Glomerular visceral epithelial cell (primary cell): ENCODE measurements around the gene PCDHA4.
A peak's percentile ranks its signal among the peaks of the same experiment; 100 is the strongest.
"Not testable (repeated sequence)": the region's sequence is repeated elsewhere in the genome, so short reads cannot be mapped to it uniquely, and the experiment has no call there.

ENCODE experiments used
- DNase-seq: peaks from one replicate; pipeline ENCODE4 v3.0.0-alpha.2; 2016; ENCODE audit errors: extremely low spot score

The PCDHA4 gene

DNA sequence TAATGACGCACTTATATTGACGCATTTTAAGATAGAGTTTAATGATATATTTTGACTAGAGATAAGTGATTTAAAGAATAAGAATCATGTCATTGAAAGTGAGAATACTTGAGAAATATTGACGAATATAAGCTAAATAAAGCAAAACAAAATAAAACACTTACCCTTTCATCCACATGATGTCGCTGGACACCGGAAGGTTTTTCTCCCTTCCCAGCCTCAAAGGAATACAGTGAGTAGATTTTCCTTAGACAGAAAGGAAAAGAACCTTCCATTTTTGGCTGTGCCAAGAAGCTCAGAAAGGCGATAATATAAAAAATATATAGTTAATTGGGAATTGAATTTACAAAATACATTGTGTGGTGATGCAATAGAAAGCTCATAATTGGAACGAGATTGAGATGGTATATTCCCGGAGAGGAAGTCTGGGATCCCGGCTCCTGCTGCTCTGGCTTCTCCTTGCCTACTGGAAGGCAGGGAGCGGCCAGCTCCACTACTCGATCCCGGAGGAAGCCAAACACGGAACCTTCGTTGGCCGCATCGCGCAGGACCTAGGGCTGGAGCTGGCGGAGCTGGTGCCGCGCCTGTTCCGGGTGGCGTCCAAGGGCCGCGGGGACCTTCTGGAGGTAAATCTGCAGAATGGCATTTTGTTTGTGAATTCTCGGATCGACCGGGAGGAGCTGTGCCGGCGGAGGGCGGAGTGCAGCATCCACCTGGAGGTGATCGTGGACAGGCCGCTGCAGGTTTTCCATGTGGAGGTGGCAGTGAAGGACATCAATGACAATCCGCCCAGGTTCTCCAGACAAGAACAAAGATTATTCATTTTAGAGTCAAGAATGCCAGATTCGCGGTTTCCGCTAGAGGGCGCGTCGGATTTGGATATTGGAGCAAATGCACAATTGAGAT is 14.8 kb downstream of the PCDHA4 start, which contains the start of gene PCDHA5:
Gene PCDHA5, plus strand, starts transcription at position 239 of the 906 bp plus-strand sequence.
- no peak for DNase-seq

DNA sequence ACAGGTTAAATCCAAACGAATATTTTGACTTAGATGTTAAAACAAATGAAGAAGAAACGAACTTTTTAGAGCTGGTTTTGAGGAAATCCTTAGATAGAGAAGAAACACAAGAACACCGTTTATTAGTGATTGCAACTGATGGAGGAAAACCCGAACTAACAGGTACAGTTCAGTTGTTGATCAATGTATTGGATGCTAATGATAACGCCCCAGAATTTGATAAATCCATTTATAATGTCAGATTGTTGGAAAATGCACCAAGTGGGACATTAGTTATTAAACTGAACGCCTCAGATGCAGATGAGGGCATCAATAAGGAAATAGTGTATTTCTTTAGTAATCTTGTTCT is 15.4 kb downstream of the PCDHA4 start:
- no peak for DNase-seq

DNA sequence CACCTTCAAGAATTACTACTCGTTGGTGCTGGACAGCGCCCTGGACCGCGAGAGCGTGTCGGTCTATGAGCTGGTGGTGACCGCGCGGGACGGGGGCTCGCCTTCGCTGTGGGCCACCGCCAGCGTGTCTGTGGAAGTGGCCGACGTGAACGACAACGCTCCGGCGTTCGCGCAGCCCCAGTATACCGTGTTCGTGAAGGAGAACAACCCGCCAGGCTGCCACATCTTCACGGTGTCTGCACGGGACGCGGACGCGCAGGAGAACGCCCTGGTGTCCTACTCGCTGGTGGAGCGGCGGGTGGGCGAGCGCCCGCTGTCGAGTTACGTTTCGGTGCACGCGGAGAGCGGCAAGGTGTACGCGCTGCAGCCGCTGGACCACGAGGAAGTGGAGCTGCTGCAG is 16.1 kb downstream of the PCDHA4 start:
- DNase-seq, result not testable (repeated sequence)

DNA sequence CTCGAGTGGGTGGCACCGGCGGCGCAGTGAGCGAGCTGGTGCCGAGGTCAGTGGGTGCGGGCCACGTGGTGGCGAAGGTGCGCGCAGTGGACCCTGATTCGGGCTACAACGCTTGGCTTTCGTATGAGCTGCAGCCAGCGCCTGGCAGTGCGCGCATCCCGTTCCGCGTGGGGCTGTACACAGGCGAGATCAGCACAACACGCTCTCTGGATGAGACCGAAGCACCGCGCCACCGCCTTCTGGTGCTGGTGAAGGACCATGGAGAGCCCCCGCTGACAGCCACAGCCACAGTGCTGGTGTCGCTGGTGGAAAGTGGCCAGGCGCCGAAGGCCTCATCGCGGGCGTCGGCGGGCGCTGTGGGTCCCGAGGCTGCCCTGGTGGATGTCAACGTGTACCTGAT is 16.6 kb downstream of the PCDHA4 start:
- DNase-seq, result no peak

DNA sequence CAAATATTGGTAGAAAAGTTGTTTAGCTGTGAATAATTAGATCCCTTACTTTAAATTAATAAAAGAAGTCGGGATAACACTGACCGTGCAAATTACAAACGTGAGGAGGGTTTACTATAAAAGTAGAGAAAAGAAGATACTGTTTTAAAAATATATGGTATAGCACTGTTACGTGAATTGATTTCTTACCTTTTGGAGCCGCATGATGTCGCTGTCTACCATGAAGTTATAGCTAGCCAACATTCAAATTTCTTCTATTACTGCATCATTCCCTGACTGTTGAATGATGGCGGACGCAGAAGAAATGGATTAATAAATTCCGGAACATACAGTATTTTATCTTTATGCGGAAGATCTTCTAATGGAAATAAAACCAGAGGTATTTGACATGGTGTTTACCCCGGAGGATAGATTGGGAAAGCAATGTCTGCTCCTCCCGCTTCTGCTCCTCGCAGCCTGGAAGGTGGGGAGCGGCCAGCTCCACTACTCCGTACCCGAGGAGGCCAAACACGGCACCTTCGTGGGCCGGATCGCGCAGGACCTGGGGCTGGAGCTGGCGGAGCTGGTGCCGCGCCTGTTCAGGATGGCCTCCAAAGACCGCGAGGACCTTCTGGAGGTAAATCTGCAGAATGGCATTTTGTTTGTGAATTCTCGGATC is 21.0 kb downstream of the PCDHA4 start, which contains the start of gene PCDHA6:
Gene PCDHA6, plus strand, starts transcription at position 257 of the 658 bp plus-strand sequence. Its CDS starts 132 bp downstream, at position 389.
- no peak for DNase-seq

DNA sequence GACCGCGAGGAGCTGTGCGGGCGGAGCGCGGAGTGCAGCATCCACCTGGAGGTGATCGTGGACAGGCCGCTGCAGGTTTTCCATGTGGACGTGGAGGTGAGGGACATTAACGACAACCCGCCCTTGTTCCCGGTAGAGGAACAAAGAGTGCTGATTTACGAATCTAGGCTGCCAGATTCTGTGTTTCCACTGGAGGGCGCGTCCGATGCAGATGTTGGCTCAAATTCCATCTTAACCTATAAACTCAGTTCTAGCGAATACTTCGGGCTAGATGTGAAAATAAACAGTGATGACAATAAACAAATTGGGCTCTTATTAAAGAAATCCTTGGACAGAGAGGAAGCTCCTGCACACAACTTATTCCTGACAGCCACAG is 21.5 kb downstream of the PCDHA4 start:
- no peak for DNase-seq

DNA sequence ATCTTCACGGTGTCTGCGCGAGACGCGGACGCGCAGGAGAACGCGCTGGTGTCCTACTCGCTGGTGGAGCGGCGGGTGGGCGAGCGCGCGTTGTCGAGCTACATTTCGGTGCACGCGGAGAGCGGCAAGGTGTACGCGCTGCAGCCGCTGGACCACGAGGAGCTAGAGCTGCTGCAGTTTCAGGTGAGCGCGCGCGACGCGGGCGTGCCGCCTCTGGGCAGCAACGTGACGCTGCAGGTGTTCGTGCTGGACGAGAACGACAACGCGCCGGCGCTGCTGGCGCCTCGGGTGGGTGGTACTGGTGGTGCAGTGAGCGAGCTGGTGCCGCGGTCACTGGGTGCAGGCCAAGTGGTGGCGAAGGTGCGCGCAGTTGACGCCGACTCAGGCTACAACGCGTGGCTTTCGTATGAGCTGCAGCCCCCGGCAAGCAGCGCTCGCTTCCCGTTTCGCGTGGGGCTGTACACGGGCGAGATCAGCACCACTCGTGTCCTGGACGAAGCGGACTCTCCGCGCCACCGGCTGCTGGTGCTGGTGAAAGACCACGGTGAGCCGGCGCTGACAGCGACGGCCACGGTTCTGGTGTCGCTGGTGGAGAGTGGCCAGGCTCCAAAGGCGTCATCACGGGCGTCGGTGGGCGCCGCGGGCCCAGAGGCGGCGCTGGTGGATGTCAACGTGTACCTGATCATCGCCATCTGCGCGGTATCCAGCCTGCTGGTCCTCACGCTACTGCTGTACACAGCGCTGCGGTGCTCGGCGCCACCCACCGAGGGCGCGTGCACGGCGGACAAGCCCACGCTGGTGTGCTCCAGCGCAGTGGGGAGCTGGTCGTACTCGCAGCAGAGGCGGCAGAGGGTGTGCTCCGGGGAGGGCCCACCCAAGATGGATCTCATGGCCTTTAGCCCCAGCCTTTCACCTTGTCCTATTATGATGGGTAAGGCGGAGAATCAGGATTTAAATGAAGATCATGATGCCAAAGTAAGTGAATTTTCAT is 22.9 kb downstream of the PCDHA4 start:
- not testable (repeated sequence) for DNase-seq

DNA sequence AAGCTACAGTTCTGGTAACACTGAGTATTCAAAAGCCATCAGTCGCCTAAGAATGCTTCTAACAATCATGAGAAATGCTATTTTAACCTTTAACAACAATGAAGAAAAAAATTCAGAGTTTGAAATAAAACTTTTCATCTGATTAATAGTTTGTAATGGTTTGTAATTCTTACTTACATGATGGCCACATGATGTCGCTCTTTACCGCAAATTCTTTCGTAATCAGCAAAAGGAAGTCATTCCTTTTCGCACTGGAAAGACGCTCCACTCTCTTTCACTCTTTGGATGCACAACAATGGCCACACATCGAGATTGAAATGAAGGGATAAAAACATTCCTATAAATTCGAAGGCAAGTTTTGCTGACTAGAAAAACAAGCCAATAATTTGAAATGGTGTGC is 27.1 kb downstream of the PCDHA4 start, which contains the start of gene PCDHA7:
Gene PCDHA7, plus strand, starts transcription at position 277 of the 400 bp plus-strand sequence. Its CDS starts 115 bp downstream, at position 392.
- peak; percentile 29 for DNase-seq

DNA sequence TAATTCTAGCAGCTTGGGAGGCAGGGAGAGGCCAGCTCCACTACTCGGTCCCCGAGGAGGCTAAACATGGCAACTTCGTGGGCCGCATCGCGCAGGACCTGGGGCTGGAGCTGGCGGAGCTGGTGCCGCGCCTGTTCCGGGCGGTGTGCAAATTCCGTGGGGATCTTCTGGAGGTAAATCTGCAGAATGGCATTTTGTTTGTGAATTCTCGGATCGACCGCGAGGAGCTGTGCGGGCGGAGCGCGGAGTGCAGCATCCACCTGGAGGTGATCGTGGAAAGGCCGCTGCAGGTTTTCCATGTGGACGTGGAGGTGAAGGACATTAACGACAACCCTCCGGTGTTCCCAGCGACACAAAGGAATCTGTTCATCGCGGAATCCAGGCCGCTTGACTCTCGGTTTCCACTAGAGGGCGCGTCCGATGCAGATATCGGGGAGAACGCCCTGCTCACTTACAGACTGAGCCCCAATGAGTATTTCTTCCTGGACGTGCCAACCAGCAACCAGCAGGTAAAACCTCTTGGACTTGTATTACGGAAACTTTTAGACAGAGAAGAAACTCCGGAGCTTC is 27.7 kb downstream of the PCDHA4 start:
- DNase-seq, result not testable (repeated sequence)

DNA sequence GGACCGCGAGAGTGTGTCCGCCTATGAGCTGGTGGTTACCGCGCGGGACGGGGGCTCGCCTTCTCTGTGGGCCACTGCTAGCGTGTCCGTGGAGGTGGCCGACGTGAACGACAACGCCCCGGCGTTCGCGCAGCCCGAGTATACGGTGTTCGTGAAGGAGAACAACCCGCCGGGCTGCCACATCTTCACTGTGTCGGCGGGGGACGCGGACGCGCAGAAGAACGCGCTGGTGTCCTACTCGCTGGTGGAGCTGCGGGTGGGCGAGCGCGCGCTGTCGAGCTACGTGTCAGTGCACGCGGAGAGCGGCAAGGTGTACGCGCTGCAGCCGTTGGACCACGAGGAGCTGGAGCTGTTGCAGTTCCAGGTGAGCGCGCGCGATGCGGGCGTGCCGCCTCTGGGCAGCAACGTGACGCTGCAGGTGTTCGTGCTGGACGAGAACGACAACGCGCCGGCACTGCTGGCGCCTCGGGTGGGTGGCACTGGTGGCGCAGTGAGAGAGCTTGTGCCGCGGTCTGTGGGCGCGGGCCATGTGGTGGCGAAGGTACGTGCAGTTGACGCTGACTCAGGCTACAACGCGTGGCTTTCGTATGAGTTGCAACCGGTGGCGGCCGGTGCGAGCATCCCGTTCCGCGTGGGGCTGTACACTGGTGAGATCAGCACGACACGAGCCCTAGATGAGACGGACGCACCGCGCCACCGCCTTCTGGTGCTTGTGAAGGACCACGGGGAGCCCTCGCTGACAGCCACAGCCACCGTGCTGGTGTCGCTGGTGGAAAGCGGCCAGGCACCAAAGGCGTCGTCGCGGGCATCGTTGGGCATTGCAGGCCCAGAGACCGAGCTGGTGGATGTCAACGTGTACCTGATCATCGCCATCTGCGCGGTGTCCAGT is 29.0 kb downstream of the PCDHA4 start:
- DNase-seq, result no peak

DNA sequence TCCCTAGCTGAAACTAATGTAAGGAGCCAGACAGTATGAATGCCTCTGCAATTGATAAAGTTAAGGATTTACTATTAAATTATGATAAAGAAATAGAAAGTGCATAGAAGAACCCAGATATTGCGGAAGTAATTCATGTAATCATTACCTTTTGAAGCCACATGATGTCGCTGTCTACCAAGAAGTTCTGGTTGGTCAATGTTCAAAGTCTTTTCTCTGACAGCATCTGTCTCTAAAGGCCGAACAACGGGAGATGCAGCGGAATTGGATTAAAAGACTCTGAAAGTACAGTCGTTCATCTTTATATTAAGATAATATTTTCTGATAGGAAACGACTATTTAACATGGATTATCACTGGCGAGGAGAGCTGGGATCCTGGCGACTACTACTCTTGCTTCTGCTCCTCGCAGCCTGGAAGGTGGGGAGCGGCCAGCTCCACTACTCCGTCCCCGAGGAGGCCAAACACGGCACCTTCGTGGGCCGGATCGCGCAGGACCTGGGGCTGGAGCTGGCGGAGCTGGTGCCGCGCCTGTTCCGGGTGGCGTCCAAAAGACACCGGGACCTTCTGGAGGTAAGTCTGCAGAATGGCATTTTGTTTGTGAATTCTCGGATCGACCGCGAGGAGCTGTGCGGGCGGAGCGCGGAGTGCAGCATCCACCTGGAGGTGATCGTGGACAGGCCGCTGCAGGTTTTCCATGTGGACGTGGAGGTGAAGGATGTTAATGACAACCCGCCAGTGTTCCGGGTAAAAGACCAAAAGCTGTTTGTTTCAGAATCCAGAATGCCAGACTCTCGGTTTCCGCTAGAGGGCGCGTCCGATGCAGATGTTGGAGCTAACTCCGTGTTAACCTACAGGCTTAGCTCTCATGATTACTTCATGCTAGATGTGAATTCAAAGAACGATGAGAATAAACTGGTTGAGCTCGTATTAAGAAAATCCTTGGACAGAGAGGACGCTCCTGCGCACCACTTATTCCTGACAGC is 34.4 kb downstream of the PCDHA4 start, which contains the start of gene PCDHA8:
Gene PCDHA8, plus strand, starts transcription at position 210 of the 985 bp plus-strand sequence. Its CDS starts 135 bp downstream, at position 345.
- no peak for DNase-seq

DNA sequence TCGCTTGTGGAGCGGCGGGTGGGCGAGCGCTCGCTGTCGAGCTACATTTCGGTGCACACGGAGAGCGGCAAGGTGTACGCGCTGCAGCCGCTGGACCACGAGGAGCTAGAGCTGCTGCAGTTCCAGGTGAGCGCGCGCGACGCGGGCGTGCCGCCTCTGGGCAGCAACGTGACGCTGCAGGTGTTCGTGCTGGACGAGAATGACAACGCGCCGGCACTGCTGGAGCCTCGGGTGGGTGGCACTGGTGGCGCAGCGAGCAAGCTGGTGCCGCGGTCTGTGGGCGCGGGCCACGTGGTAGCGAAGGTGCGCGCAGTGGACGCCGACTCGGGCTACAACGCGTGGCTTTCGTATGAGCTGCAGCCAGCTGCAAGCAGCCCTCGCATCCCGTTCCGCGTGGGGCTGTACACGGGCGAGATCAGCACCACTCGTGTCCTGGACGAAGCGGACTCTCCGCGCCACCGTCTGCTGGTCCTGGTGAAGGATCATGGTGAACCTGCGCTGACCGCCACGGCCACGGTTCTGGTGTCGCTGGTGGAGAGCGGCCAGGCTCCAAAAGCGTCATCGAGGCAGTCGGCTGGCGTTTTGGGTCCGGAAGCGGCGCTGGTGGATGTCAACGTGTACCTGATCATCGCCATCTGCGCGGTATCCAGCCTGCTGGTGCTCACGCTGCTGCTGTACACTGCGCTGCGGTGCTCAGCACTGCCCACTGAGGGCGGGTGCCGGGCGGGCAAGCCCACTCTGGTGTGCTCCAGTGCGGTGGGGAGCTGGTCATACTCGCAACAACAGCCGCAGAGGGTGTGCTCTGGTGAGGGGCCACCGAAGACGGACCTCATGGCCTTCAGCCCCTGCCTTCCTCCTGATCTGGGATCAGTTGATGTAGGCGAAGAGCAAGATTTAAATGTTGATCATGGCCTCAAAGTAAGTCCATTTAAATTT is 36.2 kb downstream of the PCDHA4 start:
- DNase-seq, result no peak

DNA sequence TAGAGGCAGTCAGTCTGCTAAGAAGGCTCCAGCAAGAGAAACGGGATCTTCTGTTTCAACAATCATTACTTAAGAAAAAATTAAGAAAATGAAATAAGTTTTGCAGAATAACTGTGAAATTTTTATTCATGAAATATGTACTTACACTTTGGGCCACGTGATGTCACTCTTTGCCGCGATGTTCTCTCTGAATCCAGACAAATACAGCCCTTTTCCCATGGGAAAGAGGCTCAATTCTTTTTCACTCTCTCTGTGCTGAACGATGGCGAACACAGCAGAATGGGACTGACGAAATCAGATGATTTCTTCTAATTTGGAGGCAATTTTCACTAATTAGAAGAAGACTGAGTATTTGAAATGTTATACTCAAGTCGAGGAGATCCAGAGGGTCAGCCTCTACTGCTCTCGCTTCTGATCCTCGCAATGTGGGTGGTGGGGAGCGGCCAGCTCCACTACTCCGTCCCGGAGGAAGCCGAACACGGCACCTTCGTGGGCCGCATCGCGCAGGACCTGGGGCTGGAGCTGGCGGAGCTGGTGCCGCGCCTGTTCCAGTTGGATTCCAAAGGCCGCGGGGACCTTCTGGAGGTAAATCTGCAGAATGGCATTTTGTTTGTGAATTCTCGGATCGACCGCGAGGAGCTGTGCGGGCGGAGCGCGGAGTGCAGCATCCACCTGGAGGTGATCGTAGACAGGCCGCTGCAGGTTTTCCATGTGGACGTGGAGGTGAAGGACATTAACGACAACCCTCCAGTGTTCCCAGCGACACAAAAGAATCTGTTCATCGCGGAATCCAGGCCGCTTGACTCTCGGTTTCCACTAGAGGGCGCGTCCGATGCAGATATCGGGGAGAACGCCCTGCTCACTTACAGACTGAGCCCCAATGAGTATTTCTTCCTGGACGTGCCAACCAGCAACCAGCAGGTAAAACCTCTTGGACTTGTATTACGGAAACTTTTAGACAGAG is 41.6 kb downstream of the PCDHA4 start, which contains the start of gene PCDHA9:
Gene PCDHA9, plus strand, starts transcription at position 244 of the 964 bp plus-strand sequence. Its CDS starts 114 bp downstream, at position 358.
- DNase-seq, result not testable (repeated sequence)

DNA sequence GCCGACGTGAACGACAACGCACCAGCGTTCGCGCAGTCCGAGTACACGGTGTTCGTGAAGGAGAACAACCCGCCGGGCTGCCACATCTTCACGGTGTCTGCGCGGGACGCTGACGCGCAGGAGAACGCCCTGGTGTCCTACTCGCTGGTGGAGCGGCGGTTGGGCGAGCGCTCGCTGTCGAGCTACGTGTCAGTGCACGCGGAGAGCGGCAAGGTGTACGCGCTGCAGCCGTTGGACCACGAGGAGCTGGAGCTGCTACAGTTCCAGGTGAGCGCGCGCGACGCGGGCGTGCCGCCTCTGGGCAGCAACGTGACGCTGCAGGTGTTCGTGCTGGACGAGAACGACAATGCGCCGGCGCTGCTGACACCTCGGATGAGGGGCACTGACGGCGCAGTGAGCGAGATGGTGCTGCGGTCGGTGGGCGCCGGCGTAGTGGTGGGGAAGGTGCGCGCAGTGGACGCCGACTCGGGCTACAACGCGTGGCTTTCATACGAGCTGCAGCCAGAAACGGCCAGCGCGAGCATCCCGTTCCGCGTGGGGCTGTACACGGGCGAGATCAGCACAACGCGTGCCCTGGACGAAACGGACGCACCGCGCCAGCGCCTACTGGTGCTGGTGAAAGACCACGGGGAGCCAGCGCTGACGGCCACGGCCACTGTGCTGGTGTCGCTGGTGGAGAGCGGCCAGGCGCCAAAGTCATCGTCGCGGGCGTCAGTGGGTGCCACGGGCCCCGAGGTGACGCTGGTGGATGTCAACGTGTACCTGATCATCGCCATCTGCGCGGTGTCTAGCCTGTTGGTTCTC is 43.2 kb downstream of the PCDHA4 start:
- not testable (repeated sequence) for DNase-seq
